B cell (primary cell): ENCODE results near the gene KTN1. TPM values are rescaled to one million over a fixed set of nuclear protein-coding genes. Genes with fewer than 3 reads are reported as not detected.

Source experiments
- ATAC-seq: fragments of 200-7000 bp; cut with Tn5 transposase; one replicate; pipeline ENCODE4 v1.10.0; 2021; ENCODE audit warnings: low read depth, mild to moderate bottlenecking, moderate number of reproducible peaks, moderate library complexity
- CTCF ChIA-PET: fragments of 350-600 bp; sonication (Branson Sonifier 250); formaldehyde crosslinking; loops from one replicate; lab custom pipeline; 2021; ENCODE audit warnings: antibody characterized with exemption, inconsistent platforms; lab: Charles Lee
- POLR2A ChIA-PET: fragments of 350-600 bp; sonication (Branson Sonifier 250); formaldehyde crosslinking; loops from one replicate; lab custom pipeline; 2021; ENCODE audit warnings: antibody characterized with exemption; lab: Charles Lee
- DNase-seq: peaks from one replicate; pipeline ENCODE4 v3.0.0; 2013
- H2AFZ ChIP-seq: 2 replicates; pipeline ENCODE4 v1.6.1; 2012; ENCODE audit warnings: mild to moderate bottlenecking, low read depth, low read length; ENCODE audit not compliant: insufficient read depth, poor library complexity, severe bottlenecking
- H3K27ac ChIP-seq, 2 donors: 1 replicate in 1 of 2; 2 replicates in 1 of 2; pipeline ENCODE4 v1.5.1; 2012 to 2013; ENCODE audit warnings: low read length in 2 of 2, mild to moderate bottlenecking in 2 of 2, moderate library complexity in 1 of 2
- H3K27me3 ChIP-seq, 4 experiments: fragments of 200-600 bp in 1 of 4; sonication (generic) in 1 of 4; replicated peaks in 1 of 4; 1 replicate in 2 of 4; 2 replicates in 2 of 4; pipeline versions ENCODE4 v1.6.1 to v1.7.0; 2013 to 2016; ENCODE audit warnings: low read length in 3 of 4, mild to moderate bottlenecking in 2 of 4, mixed read lengths in 1 of 4, moderate library complexity in 1 of 4; ENCODE audit not compliant: insufficient read depth in 4 of 4, control insufficient read depth in 3 of 4; ENCODE audit errors: control extremely low read depth in 1 of 4
- H3K36me3 ChIP-seq, 2 experiments: replicated peaks in 1 of 2; 1 replicate in 1 of 2; 2 replicates in 1 of 2; pipeline versions ENCODE4 v1.6.1 to v1.7.1; 2013; ENCODE audit warnings: low read length in 1 of 2; ENCODE audit not compliant: insufficient read depth in 2 of 2, control insufficient read depth in 1 of 2; ENCODE audit errors: control extremely low read depth in 1 of 2, extremely low read depth in 1 of 2
- H3K4me1 ChIP-seq, 2 donors: fragments of 200-600 bp in 1 of 2; sonication (generic) in 1 of 2; 1 replicate in 1 of 2; 2 replicates in 1 of 2; pipeline versions ENCODE4 v1.5.1 to v1.6.1; 2013 to 2017; ENCODE audit warnings: low read length in 2 of 2; ENCODE audit not compliant: control insufficient read depth in 2 of 2, insufficient read depth in 2 of 2
- H3K4me2 ChIP-seq: replicated peaks from 2 replicates; pipeline ENCODE3; 2012; ENCODE audit warnings: mild to moderate bottlenecking, low read depth, low read length; ENCODE audit not compliant: poor library complexity, severe bottlenecking
- H3K4me3 ChIP-seq, 5 experiments: fragments of 200-600 bp in 1 of 5; sonication (generic) in 1 of 5; 1 replicate in 3 of 5; 2 replicates in 2 of 5; pipeline versions ENCODE4 v1.5.1 to v1.7.0; 2011 to 2016; ENCODE audit warnings: low read length in 4 of 5, mild to moderate bottlenecking in 4 of 5, low read depth in 2 of 5, control low read depth in 1 of 5, moderate library complexity in 1 of 5; ENCODE audit not compliant: insufficient read depth in 1 of 5; ENCODE audit errors: control extremely low read depth in 1 of 5, extremely low read depth in 1 of 5
- H3K79me2 ChIP-seq: fragments of 200-600 bp; sonication (generic); one replicate; pipeline ENCODE4 v1.6.0; 2016; ENCODE audit warnings: low read length; ENCODE audit not compliant: control insufficient read depth, insufficient read depth
- H3K9ac ChIP-seq: fragments of 200-600 bp; sonication (generic); 2 replicates; pipeline ENCODE4 v1.6.1; 2017; ENCODE audit warnings: mild to moderate bottlenecking, low read length, moderate library complexity
- H3K9me3 ChIP-seq, 3 donors: one replicate each; pipeline versions ENCODE4 v1.6.1 to v1.7.1; 2013; ENCODE audit warnings: low read length in 2 of 3; ENCODE audit not compliant: control insufficient read depth in 2 of 3, insufficient read depth in 1 of 3; ENCODE audit errors: control extremely low read depth in 1 of 3
- H4K20me1 ChIP-seq: 2 replicates; pipeline ENCODE4 v1.6.0; 2012; ENCODE audit warnings: mild to moderate bottlenecking, low read length; ENCODE audit not compliant: insufficient read depth, control insufficient read depth, poor library complexity, severe bottlenecking
- H3K27ac Mint-ChIP-seq: one replicate; pipeline ENCODE4 v1.8.0; 2021; ENCODE audit warnings: mixed read lengths
- H3K27me3 Mint-ChIP-seq: one replicate; pipeline ENCODE4 v1.8.0; 2021; ENCODE audit warnings: mixed read lengths
- H3K4me1 Mint-ChIP-seq: one replicate; pipeline ENCODE4 v1.8.0; 2021; ENCODE audit warnings: mixed read lengths
- H3K4me3 Mint-ChIP-seq: one replicate; pipeline ENCODE4 v1.8.0; 2021; ENCODE audit warnings: mixed read lengths
- H3K9me3 Mint-ChIP-seq: one replicate; pipeline ENCODE4 v1.8.0; 2022; ENCODE audit warnings: mixed read lengths; ENCODE audit not compliant: insufficient read depth
- EZH2 ChIP-seq: IDR thresholded peaks from 2 replicates; pipeline ENCODE4 v1.6.1; 2012; ENCODE audit warnings: borderline replicate concordance, low read depth, mild to moderate bottlenecking, moderate library complexity, low read length; ENCODE audit not compliant: insufficient read depth, poor library complexity, severe bottlenecking
- WGBS: methylation state at CpG from one replicate; pipeline ENCODE4 v1.1.5; 2013; ENCODE audit warnings: missing lambda C conversion rate; ENCODE audit not compliant: insufficient coverage; 5-methylcytosine and 5-hydroxymethylcytosine counted together
- intact Hi-C: fragments of 100-400 bp; cut with micrococcal nuclease; formaldehyde crosslinking; loops from one replicate; pipeline ENCODE4 v1.10.0; 2022
- polyA plus RNA-seq: library from polyadenylated mRNA; depleted of rRNA; stranded (reverse); fragments of >200 nt; gene quantifications from 2 replicates; pipeline ENCODE4 v1.2.3, GENCODE V29; 2012
- total RNA-seq, 2 donors: library from RNA; stranded (reverse); fragments of 120-200 nt in 1 of 2; gene quantifications; 1 replicate in 1 of 2; 2 replicates in 1 of 2; pipeline versions ENCODE4 v1.2.3 to v1.2.4, GENCODE V29; 2013 to 2022
- TF ChIP-seq, protein P1 (sequence below): fragments of 200-600 bp; IDR thresholded peaks from one replicate; pipeline ENCODE4 v1.8.0; 2022; ENCODE audit warnings: antibody characterized with exemption, mild to moderate bottlenecking

KTN1 gene
- total and polyA plus RNA-seq, 2 donors (not counting 1 experiment from before 2014, with no cell fraction given): 25.8 to 123 TPM

DNA sequence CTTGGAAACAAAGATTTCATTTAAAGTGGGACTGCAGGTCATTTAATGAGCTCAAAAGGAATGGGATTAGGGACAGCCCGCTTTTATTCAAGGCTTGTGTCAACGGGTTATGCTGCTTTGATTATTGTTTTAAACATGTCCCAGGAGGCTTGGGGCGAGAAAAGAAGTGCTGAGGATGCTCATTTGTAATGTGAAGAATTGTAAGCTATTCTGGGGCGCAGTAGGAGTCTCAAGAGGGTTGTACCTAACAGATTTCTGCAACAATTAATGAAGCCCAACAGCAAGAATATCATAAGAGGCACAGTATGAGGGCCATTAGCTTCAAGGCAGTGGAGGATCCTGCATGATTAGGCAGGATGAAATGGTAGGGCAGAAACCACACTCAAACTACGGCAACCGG is 122.5 kb downstream of the KTN1 start:
- peaks cover 12% of the 10 kb centered on the region for H3K4me1 Mint-ChIP-seq
- ChIA-PET POLR2A (no interaction called here), CTCF (interaction anchor here (0.5 to 1.3 kb wide), 2 partner anchors 637 to 910 kb away, joined by 3 to 4 read pairs; no protein-coding TSS in a partner anchor)
- Histone ChIP-seq H3K4me1 (peaks cover 5 to 6% of the 10 kb centered on the region in 2 donors), H4K20me1 (no peaks in the 10 kb centered on the region), H3K36me3 (no peaks in the 10 kb centered on the region), H3K9ac (no peak overlapping the region), H3K9me3 (no peaks in the 10 kb centered on the region), H3K27ac (no peak overlapping the region), H3K27me3 (no peaks in the 10 kb centered on the region), H2AFZ (no peak overlapping the region), H3K79me2 (no peaks in the 10 kb centered on the region), H3K4me3 (no peak overlapping the region), H3K4me2 (no peak overlapping the region)
- TF ChIP-seq EZH2: no peak
- TF ChIP-seq, protein P1, sequence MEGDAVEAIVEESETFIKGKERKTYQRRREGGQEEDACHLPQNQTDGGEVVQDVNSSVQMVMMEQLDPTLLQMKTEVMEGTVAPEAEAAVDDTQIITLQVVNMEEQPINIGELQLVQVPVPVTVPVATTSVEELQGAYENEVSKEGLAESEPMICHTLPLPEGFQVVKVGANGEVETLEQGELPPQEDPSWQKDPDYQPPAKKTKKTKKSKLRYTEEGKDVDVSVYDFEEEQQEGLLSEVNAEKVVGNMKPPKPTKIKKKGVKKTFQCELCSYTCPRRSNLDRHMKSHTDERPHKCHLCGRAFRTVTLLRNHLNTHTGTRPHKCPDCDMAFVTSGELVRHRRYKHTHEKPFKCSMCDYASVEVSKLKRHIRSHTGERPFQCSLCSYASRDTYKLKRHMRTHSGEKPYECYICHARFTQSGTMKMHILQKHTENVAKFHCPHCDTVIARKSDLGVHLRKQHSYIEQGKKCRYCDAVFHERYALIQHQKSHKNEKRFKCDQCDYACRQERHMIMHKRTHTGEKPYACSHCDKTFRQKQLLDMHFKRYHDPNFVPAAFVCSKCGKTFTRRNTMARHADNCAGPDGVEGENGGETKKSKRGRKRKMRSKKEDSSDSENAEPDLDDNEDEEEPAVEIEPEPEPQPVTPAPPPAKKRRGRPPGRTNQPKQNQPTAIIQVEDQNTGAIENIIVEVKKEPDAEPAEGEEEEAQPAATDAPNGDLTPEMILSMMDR: no peak
- no peak overlapping the region for H3K4me3 Mint-ChIP-seq
- intact Hi-C loops: no loop called here
- H3K27ac Mint-ChIP-seq: no peak overlapping the region
- DNase-seq (no peak), ATAC-seq (no peak)
- H3K27me3 Mint-ChIP-seq: no peaks in the 10 kb centered on the region
- no peaks in the 10 kb centered on the region for H3K9me3 Mint-ChIP-seq
- WGBS: 8% methylated on average over 3 of the region's 6 CpGs

DNA sequence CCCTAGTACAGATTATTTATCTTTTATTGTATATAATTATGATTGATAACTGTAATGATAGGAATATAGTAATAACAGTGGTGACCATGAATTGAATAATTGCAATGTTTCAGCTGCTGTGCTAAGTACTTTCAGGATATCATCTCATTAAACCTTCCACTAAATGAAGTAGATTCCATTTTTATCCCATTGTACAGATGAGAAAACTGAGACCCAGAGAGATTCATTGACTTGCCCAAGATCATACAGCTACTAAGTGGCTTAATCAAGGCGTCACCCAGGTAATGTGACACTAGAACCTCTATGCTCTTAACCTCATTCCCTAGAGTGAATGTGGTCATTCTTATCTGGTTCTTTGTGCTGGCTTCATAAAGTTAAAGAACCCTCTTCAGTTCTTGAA is 124.6 kb downstream of the KTN1 start:
- Histone ChIP-seq H2AFZ (no peak overlapping the region), H3K4me1 (peaks cover 5 to 6% of the 10 kb centered on the region in 2 donors), H3K27me3 (no peaks in the 10 kb centered on the region), H4K20me1 (no peaks in the 10 kb centered on the region), H3K9me3 (no peaks in the 10 kb centered on the region), H3K36me3 (no peaks in the 10 kb centered on the region), H3K9ac (no peak overlapping the region), H3K4me2 (no peak overlapping the region), H3K27ac (no peak overlapping the region), H3K4me3 (no peak overlapping the region), H3K79me2 (no peaks in the 10 kb centered on the region)
- peaks cover 12% of the 10 kb centered on the region for H3K4me1 Mint-ChIP-seq
- intact Hi-C loops: no loop called here
- WGBS: no CpG with 5 or more reads among the region's 1 CpG
- TF ChIP-seq EZH2: no peak
- TF ChIP-seq, protein P1: no peak
- CTCF ChIA-PET: interaction anchor here (0.9 kb wide), 1 partner anchor 770 kb away, joined by 3 read pairs; no protein-coding TSS in a partner anchor
- no peak overlapping the region for H3K27ac Mint-ChIP-seq
- no peaks in the 10 kb centered on the region for H3K27me3 Mint-ChIP-seq
- H3K9me3 Mint-ChIP-seq: no peaks in the 10 kb centered on the region
- POLR2A ChIA-PET: no interaction called here
- no peak for ATAC-seq
- no peak for DNase-seq
- H3K4me3 Mint-ChIP-seq: no peak overlapping the region
